GM13977 (cell line): Measurements from ENCODE around the gene RAD51B.

Experiments used
- DNase-seq: peaks from one replicate; pipeline ENCODE4 v3.0.0; 2012; ENCODE audit warnings: low spot score
- CTCF ChIP-seq: IDR thresholded peaks from 2 replicates; pipeline ENCODE4 v1.5.1; 2012; ENCODE audit warnings: mild to moderate bottlenecking, control low read depth; ENCODE audit not compliant: insufficient read depth; ENCODE audit errors: extremely low read depth, missing control alignments
- in situ Hi-C: fragments of 300-500 bp; cut with MboI; formaldehyde crosslinking; loops from one replicate; pipeline ENCODE4 v1.12.0; 2022; ENCODE audit warnings: low sequenced_read_pairs, low pct_unique_long_range_greater_than_20kb, mixed read lengths, inconsistent platforms; ENCODE audit not compliant: unreplicated experiment

RAD51B gene

DNA sequence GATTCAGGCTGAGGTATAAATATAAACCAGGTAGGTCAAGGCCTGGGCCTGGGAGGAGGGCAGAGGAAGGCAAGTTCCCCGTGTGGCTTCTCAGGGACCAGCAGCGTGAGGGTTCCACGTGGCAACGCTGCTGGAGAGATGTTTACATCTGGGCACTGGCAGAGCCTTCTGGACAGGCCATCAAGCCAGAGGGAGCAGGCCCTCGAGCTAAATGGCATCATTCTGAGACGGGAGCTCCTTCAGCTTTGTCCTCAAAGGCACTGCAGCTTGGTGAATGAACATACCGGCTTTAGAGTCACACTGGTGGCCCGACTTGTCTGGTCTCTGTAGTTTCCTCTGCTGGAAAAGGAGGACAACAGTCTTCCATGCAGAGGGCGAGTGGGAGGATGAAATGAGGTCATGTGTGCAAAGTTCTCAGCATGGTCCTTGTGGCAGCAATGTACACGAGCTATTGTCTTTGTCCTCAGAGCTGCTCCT lies 742.0 kb downstream of the RAD51B start:
- TF ChIP-seq CTCF, result no peak
- no peak for DNase-seq
- in situ Hi-C loops, result no loop called here

GRCh38 chr14:68562911-68563250 lies 743.3 kb downstream of the RAD51B start:
- no peak for TF ChIP-seq CTCF
- in situ Hi-C loops, result no loop called here
- DNase-seq, result no peak

DNA sequence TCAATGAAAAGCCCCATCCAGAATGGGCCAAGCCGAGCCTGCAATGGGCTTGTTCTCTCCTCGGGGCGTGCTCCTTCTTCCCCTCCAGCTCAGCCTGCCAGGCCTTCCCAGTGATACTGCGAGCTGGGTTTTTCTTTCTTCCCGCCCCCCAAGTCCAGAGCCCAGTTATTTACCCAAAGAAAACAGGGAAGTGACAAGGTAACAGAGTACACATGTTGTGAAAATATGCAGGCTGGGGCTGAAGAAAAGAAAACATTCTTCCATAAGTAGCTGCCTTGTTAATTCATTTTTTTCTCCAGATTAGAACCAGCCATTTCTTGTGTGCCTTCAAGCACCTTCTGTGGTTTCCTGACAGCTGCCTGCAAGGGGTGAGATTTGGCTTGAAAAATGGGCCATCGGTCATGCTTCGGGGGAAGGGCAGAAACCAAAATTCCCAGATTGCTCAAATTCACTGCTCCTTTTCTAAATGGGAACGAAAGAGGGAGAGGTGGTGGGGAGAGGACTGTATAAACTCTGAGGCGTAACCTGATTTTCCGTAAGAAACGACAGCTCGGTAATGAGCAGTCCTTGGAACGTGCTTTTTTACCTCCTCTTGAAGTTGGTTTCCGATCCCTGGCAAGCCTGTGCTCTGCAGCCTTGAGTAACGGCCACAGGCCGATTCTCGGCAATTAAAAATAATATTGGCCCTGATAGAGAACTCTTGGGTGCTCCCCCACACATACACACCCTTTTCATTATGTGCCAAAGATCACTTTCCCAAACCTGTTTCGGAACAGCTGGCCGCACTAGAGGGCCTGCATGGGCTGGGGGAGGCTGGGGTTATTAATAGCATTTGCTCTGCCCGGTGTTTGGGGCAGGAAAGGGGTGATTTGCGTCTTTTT lies 743.9 kb downstream of the RAD51B start:
- no peak for TF ChIP-seq CTCF
- in situ Hi-C loops, result no loop called here
- no peak for DNase-seq

DNA sequence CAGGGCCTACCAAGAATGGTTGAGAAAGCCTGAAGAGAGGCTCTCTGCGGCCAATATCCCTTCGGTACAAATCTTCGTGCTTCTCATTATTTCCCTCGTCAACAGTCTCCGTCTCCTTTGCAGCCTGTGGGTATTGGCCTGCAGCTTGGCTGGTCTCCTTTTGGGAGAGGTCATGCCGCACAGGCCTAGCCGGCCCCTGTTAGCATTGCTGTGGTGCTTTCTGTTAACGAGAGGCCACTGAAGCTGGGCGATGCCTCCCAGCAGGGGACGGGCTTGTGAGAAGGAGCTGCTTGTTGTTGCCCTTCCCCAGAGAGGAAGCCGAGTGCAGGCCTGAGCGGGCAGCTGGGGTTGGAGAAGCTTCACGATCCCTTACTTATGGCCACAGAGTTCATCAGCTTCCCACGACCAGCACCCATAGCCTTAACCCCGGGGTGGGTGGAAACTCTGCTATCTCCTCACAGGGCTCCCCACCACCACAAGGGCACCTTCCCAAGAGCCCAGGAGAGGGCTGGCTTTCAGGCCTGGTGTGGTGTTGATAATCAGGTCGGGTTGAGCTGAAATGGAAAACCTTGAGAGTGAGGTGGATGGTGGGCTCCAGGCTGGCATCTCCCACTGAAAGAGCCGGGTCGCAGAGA lies 744.7 kb downstream of the RAD51B start:
- in situ Hi-C loops, result no loop called here
- no peak for DNase-seq
- TF ChIP-seq CTCF, result no peak

DNA sequence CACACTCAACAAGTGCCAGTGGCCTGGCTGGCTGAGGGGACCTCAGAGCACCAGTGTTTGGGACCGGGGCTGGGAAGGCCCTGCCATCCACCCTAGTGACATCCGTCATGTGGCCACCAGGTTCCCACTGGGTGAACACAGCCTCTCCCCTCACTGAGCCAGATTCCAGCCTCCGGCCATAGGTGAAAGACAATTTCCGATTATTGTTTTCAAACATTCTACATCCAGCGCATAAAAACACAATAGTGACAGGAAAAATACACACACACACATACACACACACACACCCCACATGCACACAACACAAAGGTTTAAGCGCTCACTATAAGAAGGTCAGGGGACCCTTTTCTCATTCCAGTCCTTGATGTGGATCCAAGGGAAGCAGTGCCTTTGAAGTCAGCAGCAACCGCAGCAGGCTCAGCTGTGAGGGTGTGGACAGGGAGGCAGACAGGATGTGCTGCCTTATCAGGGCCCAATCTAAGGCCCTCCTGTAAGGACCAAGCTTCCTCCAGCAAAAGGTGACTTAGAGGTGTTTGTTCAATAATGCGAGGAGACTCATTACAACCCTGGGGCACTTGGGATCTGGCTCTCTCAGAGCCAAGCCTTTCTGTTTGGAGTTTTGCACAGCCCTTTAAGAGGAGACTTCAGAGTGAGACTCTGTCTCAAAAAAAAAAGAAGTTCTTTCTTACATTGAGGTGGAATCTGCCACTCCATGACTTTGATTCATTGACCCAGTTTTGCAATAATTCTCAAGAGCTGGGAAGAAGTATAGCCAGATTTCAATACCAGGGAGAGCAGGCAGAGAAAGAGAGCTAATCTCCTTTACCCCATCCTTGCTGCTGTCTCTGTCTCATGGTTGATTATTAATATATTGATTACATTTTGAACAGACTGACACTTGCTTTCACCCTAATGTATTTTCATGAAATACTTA lies 745.5 kb downstream of the RAD51B start:
- no peak for DNase-seq
- TF ChIP-seq CTCF, result no peak
- in situ Hi-C loops, result no loop called here

DNA sequence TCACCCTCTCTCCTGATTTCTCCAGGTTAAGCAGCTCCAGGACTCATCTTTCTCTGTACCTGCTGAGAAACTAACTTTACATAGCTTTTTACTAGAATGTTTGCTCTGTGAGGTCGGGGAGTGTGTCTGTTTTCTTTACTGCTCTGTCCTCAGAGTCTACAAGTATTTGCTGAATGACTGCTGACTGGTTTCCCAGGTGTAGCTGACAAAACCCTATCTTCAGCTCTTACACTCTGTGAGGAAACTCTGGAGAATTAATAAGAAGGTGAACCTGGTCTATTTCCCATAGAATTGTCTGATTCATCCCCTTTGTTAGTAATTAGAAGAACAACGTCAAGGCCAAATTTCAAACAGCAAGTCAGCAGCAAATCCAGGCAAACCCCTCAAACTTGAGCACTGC lies 746.5 kb downstream of the RAD51B start:
- in situ Hi-C loops, result no loop called here
- DNase-seq, result no peak
- no peak for TF ChIP-seq CTCF
